GM21619 (cell line): ENCODE results near the gene TEX26.
"Not testable (repeated sequence)": the region's sequence is repeated elsewhere in the genome, so short reads cannot be mapped to it uniquely, and the experiment has no call there.

Experiments
- ATAC-seq: cut with Tn5 transposase; IDR thresholded peaks from one replicate; pipeline ENCODE4 v1.9.1; 2021; ENCODE audit not compliant: unreplicated experiment

The TEX26 gene

GRCh38 chr13:30918662-30919405 lies 13.6 kb upstream of the TEX26 start:
- no peak for ATAC-seq

- ATAC-seq: no peak
These were observed 12.1 kb upstream of the TEX26 start for GRCh38 chr13:30920162-30920909.

- no peak for ATAC-seq
These were observed 9.0 kb upstream of the TEX26 start for GRCh38 chr13:30923418-30923817.

GRCh38 chr13:30924721-30925120 lies 7.7 kb upstream of the TEX26 start:
- ATAC-seq: no peak

- no peak for ATAC-seq
These were observed 7.0 kb upstream of the TEX26 start for GRCh38 chr13:30925429-30925828.

- ATAC-seq: no peak
These were observed 5.7 kb upstream of the TEX26 start for GRCh38 chr13:30926781-30927180.

GRCh38 chr13:30927188-30927587 lies 5.3 kb upstream of the TEX26 start:
- ATAC-seq: not testable (repeated sequence)

GRCh38 chr13:30927595-30927994 lies 4.9 kb upstream of the TEX26 start:
- no peak for ATAC-seq

- ATAC-seq: no peak
These were observed 3.5 kb upstream of the TEX26 start for GRCh38 chr13:30928978-30929377.

GRCh38 chr13:30933354-30933670 lies 856 bp downstream of the TEX26 start:
- no peak for ATAC-seq

- ATAC-seq: no peak
These were observed 1.9 kb downstream of the TEX26 start for GRCh38 chr13:30934381-30934780.

- ATAC-seq: no peak
These were observed 2.3 kb downstream of the TEX26 start for GRCh38 chr13:30934803-30935202.

GRCh38 chr13:30936971-30937370 lies 4.5 kb downstream of the TEX26 start:
- no peak for ATAC-seq

- ATAC-seq: no peak
These were observed 11.4 kb downstream of the TEX26 start for GRCh38 chr13:30943881-30944280.

GRCh38 chr13:30957258-30957943 lies 24.9 kb downstream of the TEX26 start:
- ATAC-seq: no peak

GRCh38 chr13:30959678-30960077 lies 27.2 kb downstream of the TEX26 start:
- ATAC-seq: no peak

- ATAC-seq: no peak
These were observed 31.3 kb downstream of the TEX26 start for GRCh38 chr13:30963791-30964190.

- ATAC-seq: no peak
These were observed 32.9 kb downstream of the TEX26 start for GRCh38 chr13:30965380-30965779.

- no peak for ATAC-seq
These were observed 33.6 kb downstream of the TEX26 start for GRCh38 chr13:30966101-30966500.

GRCh38 chr13:30968846-30969245 lies 36.4 kb downstream of the TEX26 start:
- ATAC-seq: no peak

- no peak for ATAC-seq
These were observed 39.1 kb downstream of the TEX26 start for GRCh38 chr13:30971575-30971974.

- ATAC-seq: no peak
These were observed 40.5 kb downstream of the TEX26 start for GRCh38 chr13:30972888-30973377.
